B cell (primary cell): ENCODE measurements around the gene MARVELD1. TPM values are rescaled to one million over a fixed set of nuclear protein-coding genes. Genes with fewer than 3 reads are reported as not detected.

Experiments used
- ATAC-seq: fragments of 200-7000 bp; cut with Tn5 transposase; one replicate; pipeline ENCODE4 v1.10.0; 2021; ENCODE audit warnings: low read depth, mild to moderate bottlenecking, moderate number of reproducible peaks, moderate library complexity
- CTCF ChIA-PET: fragments of 350-600 bp; sonication (Branson Sonifier 250); formaldehyde crosslinking; loops from one replicate; lab custom pipeline; 2021; ENCODE audit warnings: antibody characterized with exemption, inconsistent platforms; lab: Charles Lee
- POLR2A ChIA-PET: fragments of 350-600 bp; sonication (Branson Sonifier 250); formaldehyde crosslinking; loops from one replicate; lab custom pipeline; 2021; ENCODE audit warnings: antibody characterized with exemption; lab: Charles Lee
- DNase-seq: peaks from one replicate; pipeline ENCODE4 v3.0.0; 2013
- H2AFZ ChIP-seq: 2 replicates; pipeline ENCODE4 v1.6.1; 2012; ENCODE audit warnings: mild to moderate bottlenecking, low read depth, low read length; ENCODE audit not compliant: insufficient read depth, poor library complexity, severe bottlenecking
- H3K27ac ChIP-seq, 2 donors: 1 replicate in 1 of 2; 2 replicates in 1 of 2; pipeline ENCODE4 v1.5.1; 2012 to 2013; ENCODE audit warnings: low read length in 2 of 2, mild to moderate bottlenecking in 2 of 2, moderate library complexity in 1 of 2
- H3K27me3 ChIP-seq, 4 experiments: fragments of 200-600 bp in 1 of 4; sonication (generic) in 1 of 4; replicated peaks in 1 of 4; 1 replicate in 2 of 4; 2 replicates in 2 of 4; pipeline versions ENCODE4 v1.6.1 to v1.7.0; 2013 to 2016; ENCODE audit warnings: low read length in 3 of 4, mild to moderate bottlenecking in 2 of 4, mixed read lengths in 1 of 4, moderate library complexity in 1 of 4; ENCODE audit not compliant: insufficient read depth in 4 of 4, control insufficient read depth in 3 of 4; ENCODE audit errors: control extremely low read depth in 1 of 4
- H3K36me3 ChIP-seq, 2 experiments: replicated peaks in 1 of 2; 1 replicate in 1 of 2; 2 replicates in 1 of 2; pipeline versions ENCODE4 v1.6.1 to v1.7.1; 2013; ENCODE audit warnings: low read length in 1 of 2; ENCODE audit not compliant: insufficient read depth in 2 of 2, control insufficient read depth in 1 of 2; ENCODE audit errors: control extremely low read depth in 1 of 2, extremely low read depth in 1 of 2
- H3K4me1 ChIP-seq, 2 donors: fragments of 200-600 bp in 1 of 2; sonication (generic) in 1 of 2; 1 replicate in 1 of 2; 2 replicates in 1 of 2; pipeline versions ENCODE4 v1.5.1 to v1.6.1; 2013 to 2017; ENCODE audit warnings: low read length in 2 of 2; ENCODE audit not compliant: control insufficient read depth in 2 of 2, insufficient read depth in 2 of 2
- H3K4me2 ChIP-seq: replicated peaks from 2 replicates; pipeline ENCODE3; 2012; ENCODE audit warnings: mild to moderate bottlenecking, low read depth, low read length; ENCODE audit not compliant: poor library complexity, severe bottlenecking
- H3K4me3 ChIP-seq, 5 experiments: fragments of 200-600 bp in 1 of 5; sonication (generic) in 1 of 5; 1 replicate in 3 of 5; 2 replicates in 2 of 5; pipeline versions ENCODE4 v1.5.1 to v1.7.0; 2011 to 2016; ENCODE audit warnings: low read length in 4 of 5, mild to moderate bottlenecking in 4 of 5, low read depth in 2 of 5, control low read depth in 1 of 5, moderate library complexity in 1 of 5; ENCODE audit not compliant: insufficient read depth in 1 of 5; ENCODE audit errors: control extremely low read depth in 1 of 5, extremely low read depth in 1 of 5
- H3K79me2 ChIP-seq: fragments of 200-600 bp; sonication (generic); one replicate; pipeline ENCODE4 v1.6.0; 2016; ENCODE audit warnings: low read length; ENCODE audit not compliant: control insufficient read depth, insufficient read depth
- H3K9ac ChIP-seq: fragments of 200-600 bp; sonication (generic); 2 replicates; pipeline ENCODE4 v1.6.1; 2017; ENCODE audit warnings: mild to moderate bottlenecking, low read length, moderate library complexity
- H3K9me3 ChIP-seq, 3 donors: one replicate each; pipeline versions ENCODE4 v1.6.1 to v1.7.1; 2013; ENCODE audit warnings: low read length in 2 of 3; ENCODE audit not compliant: control insufficient read depth in 2 of 3, insufficient read depth in 1 of 3; ENCODE audit errors: control extremely low read depth in 1 of 3
- H4K20me1 ChIP-seq: 2 replicates; pipeline ENCODE4 v1.6.0; 2012; ENCODE audit warnings: mild to moderate bottlenecking, low read length; ENCODE audit not compliant: insufficient read depth, control insufficient read depth, poor library complexity, severe bottlenecking
- H3K27ac Mint-ChIP-seq: one replicate; pipeline ENCODE4 v1.8.0; 2021; ENCODE audit warnings: mixed read lengths
- H3K27me3 Mint-ChIP-seq: one replicate; pipeline ENCODE4 v1.8.0; 2021; ENCODE audit warnings: mixed read lengths
- H3K4me1 Mint-ChIP-seq: one replicate; pipeline ENCODE4 v1.8.0; 2021; ENCODE audit warnings: mixed read lengths
- H3K4me3 Mint-ChIP-seq: one replicate; pipeline ENCODE4 v1.8.0; 2021; ENCODE audit warnings: mixed read lengths
- H3K9me3 Mint-ChIP-seq: one replicate; pipeline ENCODE4 v1.8.0; 2022; ENCODE audit warnings: mixed read lengths; ENCODE audit not compliant: insufficient read depth
- CTCF ChIP-seq: fragments of 200-600 bp; IDR thresholded peaks from one replicate; pipeline ENCODE4 v1.8.0; 2022; ENCODE audit warnings: antibody characterized with exemption, mild to moderate bottlenecking
- EZH2 ChIP-seq: IDR thresholded peaks from 2 replicates; pipeline ENCODE4 v1.6.1; 2012; ENCODE audit warnings: borderline replicate concordance, low read depth, mild to moderate bottlenecking, moderate library complexity, low read length; ENCODE audit not compliant: insufficient read depth, poor library complexity, severe bottlenecking
- WGBS: methylation state at CpG from one replicate; pipeline ENCODE4 v1.1.5; 2013; ENCODE audit warnings: missing lambda C conversion rate; ENCODE audit not compliant: insufficient coverage; 5-methylcytosine and 5-hydroxymethylcytosine counted together
- intact Hi-C: fragments of 100-400 bp; cut with micrococcal nuclease; formaldehyde crosslinking; loops from one replicate; pipeline ENCODE4 v1.10.0; 2022
- polyA plus RNA-seq: library from polyadenylated mRNA; depleted of rRNA; stranded (reverse); fragments of >200 nt; gene quantifications from 2 replicates; pipeline ENCODE4 v1.2.3, GENCODE V29; 2012
- total RNA-seq, 2 donors: library from RNA; stranded (reverse); fragments of 120-200 nt in 1 of 2; gene quantifications; 1 replicate in 1 of 2; 2 replicates in 1 of 2; pipeline versions ENCODE4 v1.2.3 to v1.2.4, GENCODE V29; 2013 to 2022

MARVELD1 gene
- total and polyA plus RNA-seq, 2 donors (not counting 1 experiment from before 2014, with no cell fraction given) = 0.45 to 0.54 TPM

GRCh38 chr10:97723001-97723400 is 9.5 kb downstream of the MARVELD1 start:
- DNase-seq = no peak
- H3K4me1 ChIP-seq = no peaks in the 10 kb centered on the region
- Mint-ChIP-seq H3K4me1 (no peaks in the 10 kb centered on the region), H3K27me3 (peaks cover 8% of the 10 kb centered on the region), H3K27ac (no peak overlapping the region), H3K4me3 (no peak overlapping the region), H3K9me3 (no peaks in the 10 kb centered on the region)
- no peak overlapping the region for H3K9ac ChIP-seq
- intact Hi-C loops = no loop called here
- no peak overlapping the region for H3K4me3 ChIP-seq
- H3K79me2 ChIP-seq = no peaks in the 10 kb centered on the region
- ChIA-PET POLR2A (interaction anchor here (0.6 kb wide), 1 partner anchor 44 kb away, joined by 6 read pairs; no protein-coding TSS in a partner anchor), CTCF (interaction anchor here (0.9 to 5.1 kb wide), 3 partner anchors 9 to 45 kb away, joined by 5 to 30 read pairs (median 5); partner anchors contain the start of genes AVPI1 and MARVELD1)
- ATAC-seq = no peak
- 96% methylated on average over 2 of the region's 3 CpGs for WGBS
- no peaks in the 10 kb centered on the region for H3K9me3 ChIP-seq
- TF ChIP-seq CTCF (no peak), EZH2 (no peak)
- no peak overlapping the region for H3K27ac ChIP-seq
- peaks cover 0 to 4% (median 0%) of the 10 kb centered on the region in 4 experiments for H3K27me3 ChIP-seq
- no peaks in the 10 kb centered on the region for H4K20me1 ChIP-seq
- no peak overlapping the region for H3K4me2 ChIP-seq
- no peaks in the 10 kb centered on the region for H3K36me3 ChIP-seq
- no peak overlapping the region for H2AFZ ChIP-seq

DNA sequence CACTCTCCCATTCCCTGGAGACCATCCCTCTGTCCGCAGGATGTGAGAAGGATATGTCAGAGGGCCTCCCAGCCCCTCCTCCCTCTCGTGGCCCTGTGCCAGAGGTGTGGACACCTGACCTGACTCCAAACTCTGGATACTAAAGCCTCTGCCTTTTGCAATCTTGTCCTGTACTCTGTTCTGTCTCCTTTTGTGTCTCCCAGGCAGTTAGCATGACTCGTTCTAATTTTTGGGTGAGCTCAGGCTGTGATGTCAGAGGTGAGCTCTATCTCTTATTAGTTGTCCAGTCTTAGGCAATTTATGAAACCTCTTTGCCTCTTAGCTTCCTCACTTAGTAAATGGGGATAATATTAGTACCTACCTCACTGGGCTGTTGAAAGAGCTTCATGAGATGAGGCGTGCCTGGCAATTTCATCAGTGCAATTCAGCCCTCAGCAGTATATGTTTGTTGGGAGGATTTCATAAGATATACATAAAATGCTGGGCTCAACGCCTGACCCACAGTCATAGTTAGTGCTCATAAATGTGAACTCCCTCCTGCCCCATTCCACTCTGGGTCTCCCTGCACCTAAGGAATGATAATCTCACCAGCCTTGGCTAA is 10.9 kb downstream of the MARVELD1 start:
- Histone ChIP-seq H3K9ac (no peak overlapping the region), H3K4me2 (no peak overlapping the region), H2AFZ (no peak overlapping the region), H3K79me2 (no peaks in the 10 kb centered on the region), H3K9me3 (no peaks in the 10 kb centered on the region), H3K27ac (no peak overlapping the region), H4K20me1 (no peaks in the 10 kb centered on the region), H3K4me1 (no peaks in the 10 kb centered on the region), H3K36me3 (no peaks in the 10 kb centered on the region), H3K4me3 (no peak overlapping the region), H3K27me3 (peaks cover 0 to 4% (median 0%) of the 10 kb centered on the region in 4 experiments)
- Mint-ChIP-seq H3K9me3 (no peaks in the 10 kb centered on the region), H3K4me3 (no peak overlapping the region), H3K4me1 (no peaks in the 10 kb centered on the region), H3K27ac (no peak overlapping the region), H3K27me3 (peaks cover 12% of the 10 kb centered on the region)
- WGBS = 94% methylated on average over 2 of the region's 5 CpGs
- ATAC-seq (no peak), DNase-seq (no peak)
- intact Hi-C loops = no loop called here
- no peak for TF ChIP-seq CTCF
- no peak for TF ChIP-seq EZH2
- CTCF ChIA-PET = interaction anchor here (0.7 to 5.1 kb wide), 11 partner anchors 10 to 1358 kb away, joined by 3 to 30 read pairs (median 4); partner anchors contain the start of genes AVPI1, MARVELD1 and ZFYVE27
- POLR2A ChIA-PET = interaction anchor here (0.6 kb wide), 1 partner anchor 12 kb away, joined by 11 read pairs; no protein-coding TSS in a partner anchor
